Osteocyte (in vitro differentiated cells): ENCODE data around the gene MYOG. TPM values are rescaled to one million over a fixed set of nuclear protein-coding genes. Genes with fewer than 3 reads are reported as not detected.

Experiments
- DNase-seq: peaks from one replicate; pipeline ENCODE4 v3.0.0; 2021; ENCODE audit warnings: mixed read lengths; ENCODE audit not compliant: unreplicated experiment; ENCODE audit errors: extremely low spot score
- H3K27ac Mint-ChIP-seq: one replicate; pipeline ENCODE4 v1.8.0; 2021; ENCODE audit warnings: mild to moderate bottlenecking, mixed read lengths; ENCODE audit not compliant: unreplicated experiment
- H3K27me3 Mint-ChIP-seq: one replicate; pipeline ENCODE4 v1.8.0; 2021; ENCODE audit warnings: mixed read lengths; ENCODE audit not compliant: unreplicated experiment
- H3K36me3 Mint-ChIP-seq: one replicate; pipeline ENCODE4 v1.8.0; 2021; ENCODE audit warnings: mixed read lengths; ENCODE audit not compliant: unreplicated experiment
- H3K4me1 Mint-ChIP-seq: one replicate; pipeline ENCODE4 v1.8.0; 2021; ENCODE audit warnings: mixed read lengths; ENCODE audit not compliant: unreplicated experiment
- H3K4me3 Mint-ChIP-seq: one replicate; pipeline ENCODE4 v1.8.0; 2021; ENCODE audit warnings: mild to moderate bottlenecking, moderate library complexity, mixed read lengths; ENCODE audit not compliant: unreplicated experiment
- H3K9me3 Mint-ChIP-seq: one replicate; pipeline ENCODE4 v1.8.0; 2021; ENCODE audit warnings: mixed read lengths; ENCODE audit not compliant: unreplicated experiment
- total RNA-seq: library from RNA; stranded (reverse); gene quantifications from 2 replicates; pipeline ENCODE4 v1.2.1, GENCODE V29; 2021
- TF ChIP-seq, protein P1 (sequence below): fragments of 200-600 bp; sonication (generic); IDR thresholded peaks from 2 replicates; pipeline ENCODE4 v1.5.0; 2021; ENCODE audit warnings: antibody characterized with exemption, mild to moderate bottlenecking, moderate library complexity

The MYOG gene
- total RNA-seq, 1 donor from 2014 or later = not detected

DNA sequence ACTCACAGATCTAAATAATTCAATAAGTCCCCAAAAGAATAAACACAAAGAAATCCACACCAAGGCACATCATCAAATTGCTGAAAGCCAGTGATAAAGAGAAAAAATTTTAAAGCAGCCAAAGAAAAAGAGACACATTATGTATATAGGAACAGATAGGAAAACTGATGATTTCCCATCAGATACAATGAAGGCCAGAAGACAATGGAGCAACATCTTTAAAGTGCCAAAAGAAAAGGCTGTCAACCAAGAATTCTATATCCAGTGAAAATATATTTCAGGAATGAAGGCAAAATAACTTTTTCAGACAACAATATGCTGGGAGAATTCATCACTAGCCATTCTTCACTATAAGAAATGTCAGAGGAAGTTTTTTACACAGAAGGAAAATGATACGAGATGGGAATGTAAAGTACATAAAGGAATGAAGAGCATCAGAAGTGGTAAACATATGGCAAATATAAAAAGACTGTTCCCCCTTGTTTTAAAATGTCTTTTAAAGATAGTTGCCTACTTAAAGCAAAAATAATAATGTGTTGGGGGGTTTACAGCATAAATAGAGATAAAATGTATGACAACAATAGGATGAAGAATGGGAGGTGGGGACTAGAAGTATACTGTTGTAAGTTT is 9.4 kb upstream of the MYOG start:
- H3K4me1 Mint-ChIP-seq = peaks cover 1% of the 10 kb centered on the region
- H3K9me3 Mint-ChIP-seq = peaks cover 20% of the 10 kb centered on the region
- no peaks in the 10 kb centered on the region for H3K36me3 Mint-ChIP-seq
- TF ChIP-seq, protein P1, sequence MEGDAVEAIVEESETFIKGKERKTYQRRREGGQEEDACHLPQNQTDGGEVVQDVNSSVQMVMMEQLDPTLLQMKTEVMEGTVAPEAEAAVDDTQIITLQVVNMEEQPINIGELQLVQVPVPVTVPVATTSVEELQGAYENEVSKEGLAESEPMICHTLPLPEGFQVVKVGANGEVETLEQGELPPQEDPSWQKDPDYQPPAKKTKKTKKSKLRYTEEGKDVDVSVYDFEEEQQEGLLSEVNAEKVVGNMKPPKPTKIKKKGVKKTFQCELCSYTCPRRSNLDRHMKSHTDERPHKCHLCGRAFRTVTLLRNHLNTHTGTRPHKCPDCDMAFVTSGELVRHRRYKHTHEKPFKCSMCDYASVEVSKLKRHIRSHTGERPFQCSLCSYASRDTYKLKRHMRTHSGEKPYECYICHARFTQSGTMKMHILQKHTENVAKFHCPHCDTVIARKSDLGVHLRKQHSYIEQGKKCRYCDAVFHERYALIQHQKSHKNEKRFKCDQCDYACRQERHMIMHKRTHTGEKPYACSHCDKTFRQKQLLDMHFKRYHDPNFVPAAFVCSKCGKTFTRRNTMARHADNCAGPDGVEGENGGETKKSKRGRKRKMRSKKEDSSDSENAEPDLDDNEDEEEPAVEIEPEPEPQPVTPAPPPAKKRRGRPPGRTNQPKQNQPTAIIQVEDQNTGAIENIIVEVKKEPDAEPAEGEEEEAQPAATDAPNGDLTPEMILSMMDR = no peak
- no peak overlapping the region for H3K4me3 Mint-ChIP-seq
- H3K27ac Mint-ChIP-seq = no peak overlapping the region
- DNase-seq = no peak
- peaks cover 48% of the 10 kb centered on the region for H3K27me3 Mint-ChIP-seq

GRCh38 chr1:203093754-203094410 is 8.1 kb upstream of the MYOG start:
- TF ChIP-seq, protein P1 = no peak
- Mint-ChIP-seq H3K4me3 (no peak overlapping the region), H3K27ac (no peak overlapping the region), H3K27me3 (peaks cover 44% of the 10 kb centered on the region), H3K36me3 (no peaks in the 10 kb centered on the region), H3K4me1 (peaks cover 1% of the 10 kb centered on the region), H3K9me3 (peaks cover 20% of the 10 kb centered on the region)
- DNase-seq = no peak

GRCh38 chr1:203091761-203092330 is 6.0 kb upstream of the MYOG start:
- Mint-ChIP-seq H3K27ac (no peak overlapping the region), H3K27me3 (peaks cover 50% of the 10 kb centered on the region), H3K9me3 (peaks cover 20% of the 10 kb centered on the region), H3K4me1 (peaks cover 1% of the 10 kb centered on the region), H3K36me3 (no peaks in the 10 kb centered on the region), H3K4me3 (no peak overlapping the region)
- DNase-seq = peak; percentile 60
- TF ChIP-seq, protein P1 = no peak

DNA sequence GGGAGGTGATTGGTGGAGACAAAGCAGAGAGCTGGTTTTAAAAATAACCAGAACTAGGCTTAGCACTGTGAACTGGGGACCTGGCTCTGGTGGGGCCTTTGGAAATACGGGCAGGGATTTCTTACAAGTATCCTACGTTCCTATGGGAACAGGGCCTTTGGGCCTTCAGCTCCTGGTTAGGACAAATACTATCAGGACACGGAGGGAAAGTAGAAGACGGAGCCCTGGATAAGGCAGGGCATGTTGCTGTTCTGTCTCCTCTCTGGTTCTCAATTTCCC is 5.3 kb upstream of the MYOG start:
- TF ChIP-seq, protein P1 = no peak
- no peaks in the 10 kb centered on the region for H3K36me3 Mint-ChIP-seq
- no peak overlapping the region for H3K27ac Mint-ChIP-seq
- peaks cover 20% of the 10 kb centered on the region for H3K9me3 Mint-ChIP-seq
- no peak overlapping the region for H3K4me3 Mint-ChIP-seq
- H3K27me3 Mint-ChIP-seq = peaks cover 55% of the 10 kb centered on the region
- H3K4me1 Mint-ChIP-seq = peaks cover 1% of the 10 kb centered on the region
- no peak for DNase-seq

GRCh38 chr1:203090421-203091198 is 4.8 kb upstream of the MYOG start:
- Mint-ChIP-seq H3K9me3 (peaks cover 14% of the 10 kb centered on the region), H3K4me3 (no peak overlapping the region), H3K27me3 (peaks cover 50% of the 10 kb centered on the region), H3K27ac (no peak overlapping the region), H3K36me3 (no peaks in the 10 kb centered on the region), H3K4me1 (peaks cover 1% of the 10 kb centered on the region)
- peak; percentile 59 for DNase-seq
- TF ChIP-seq, protein P1 = no peak
